Sigmoid colon (tissue), 4 donors: ENCODE measurements around the gene RPIA.

Experiments used
- POLR2A ChIP-seq, 2 donors: fragments of 450-650 bp; IDR thresholded peaks; one replicate each; pipeline ENCODE4 v1.6.1; 2016; ENCODE audit warnings: antibody characterized with exemption in 2 of 2, mild to moderate bottlenecking in 2 of 2, moderate library complexity in 2 of 2
- POLR2AphosphoS5 ChIP-seq, 4 donors: sonication (generic); formaldehyde crosslinking; IDR thresholded peaks; one replicate each; pipeline ENCODE4 v1.6.1; 2017; ENCODE audit warnings: antibody characterized with exemption in 4 of 4
- TF ChIP-seq, protein P1 (sequence below), 4 experiments: fragments of 450-650 bp in 3 of 4; fragments of 200-600 bp in 1 of 4; IDR thresholded peaks; one replicate each; pipeline ENCODE4 v1.5.1; 2016 to 2019; ENCODE audit warnings: antibody characterized with exemption in 4 of 4, mild to moderate bottlenecking in 3 of 4, moderate library complexity in 2 of 4

DNA sequence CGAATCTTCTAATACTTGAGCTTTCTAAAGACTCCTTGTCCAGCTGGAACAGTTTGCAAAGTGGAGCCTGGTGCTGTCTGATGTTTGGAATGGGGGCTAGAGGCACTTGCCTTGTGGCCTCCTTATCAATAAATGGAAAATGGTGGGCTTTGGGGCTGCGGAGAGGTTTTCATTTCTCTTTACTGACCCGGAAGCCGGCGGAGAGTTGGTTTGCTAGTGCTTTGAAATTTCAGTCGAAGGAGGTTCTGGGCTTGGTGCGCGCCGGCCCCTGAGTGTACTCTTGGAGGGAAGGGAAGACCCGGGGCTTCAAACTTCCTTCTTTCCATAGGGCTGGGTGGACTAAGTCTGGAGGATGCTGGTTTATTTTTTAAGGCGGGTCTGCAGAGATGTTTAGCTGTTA is 714 bp downstream of the RPIA start:
- TF ChIP-seq, protein P1, sequence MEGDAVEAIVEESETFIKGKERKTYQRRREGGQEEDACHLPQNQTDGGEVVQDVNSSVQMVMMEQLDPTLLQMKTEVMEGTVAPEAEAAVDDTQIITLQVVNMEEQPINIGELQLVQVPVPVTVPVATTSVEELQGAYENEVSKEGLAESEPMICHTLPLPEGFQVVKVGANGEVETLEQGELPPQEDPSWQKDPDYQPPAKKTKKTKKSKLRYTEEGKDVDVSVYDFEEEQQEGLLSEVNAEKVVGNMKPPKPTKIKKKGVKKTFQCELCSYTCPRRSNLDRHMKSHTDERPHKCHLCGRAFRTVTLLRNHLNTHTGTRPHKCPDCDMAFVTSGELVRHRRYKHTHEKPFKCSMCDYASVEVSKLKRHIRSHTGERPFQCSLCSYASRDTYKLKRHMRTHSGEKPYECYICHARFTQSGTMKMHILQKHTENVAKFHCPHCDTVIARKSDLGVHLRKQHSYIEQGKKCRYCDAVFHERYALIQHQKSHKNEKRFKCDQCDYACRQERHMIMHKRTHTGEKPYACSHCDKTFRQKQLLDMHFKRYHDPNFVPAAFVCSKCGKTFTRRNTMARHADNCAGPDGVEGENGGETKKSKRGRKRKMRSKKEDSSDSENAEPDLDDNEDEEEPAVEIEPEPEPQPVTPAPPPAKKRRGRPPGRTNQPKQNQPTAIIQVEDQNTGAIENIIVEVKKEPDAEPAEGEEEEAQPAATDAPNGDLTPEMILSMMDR (IDR thresholded peaks at IDR 0.05), result no peak
- TF ChIP-seq POLR2AphosphoS5 (IDR thresholded peaks at IDR 0.05) (no peak), POLR2A (IDR thresholded peaks at IDR 0.05) (no peak)
